Uterus (tissue), 2 donors: ENCODE results near the gene TADA2A.

Experiments
- POLR2A ChIP-seq, 2 donors: fragments of 450-650 bp; IDR thresholded peaks; one replicate each; pipeline ENCODE4 v1.6.1; 2016; ENCODE audit warnings: antibody characterized with exemption in 2 of 2, mild to moderate bottlenecking in 1 of 2, moderate library complexity in 1 of 2
- TF ChIP-seq, protein P1 (sequence below), 4 experiments: fragments of 200-600 bp in 2 of 4; fragments of 450-650 bp in 2 of 4; sonication (generic) in 2 of 4; IDR thresholded peaks; one replicate each; pipeline ENCODE4 v1.5.1; 2016 to 2019; ENCODE audit warnings: antibody characterized with exemption in 4 of 4, mild to moderate bottlenecking in 2 of 4, moderate library complexity in 1 of 4

DNA sequence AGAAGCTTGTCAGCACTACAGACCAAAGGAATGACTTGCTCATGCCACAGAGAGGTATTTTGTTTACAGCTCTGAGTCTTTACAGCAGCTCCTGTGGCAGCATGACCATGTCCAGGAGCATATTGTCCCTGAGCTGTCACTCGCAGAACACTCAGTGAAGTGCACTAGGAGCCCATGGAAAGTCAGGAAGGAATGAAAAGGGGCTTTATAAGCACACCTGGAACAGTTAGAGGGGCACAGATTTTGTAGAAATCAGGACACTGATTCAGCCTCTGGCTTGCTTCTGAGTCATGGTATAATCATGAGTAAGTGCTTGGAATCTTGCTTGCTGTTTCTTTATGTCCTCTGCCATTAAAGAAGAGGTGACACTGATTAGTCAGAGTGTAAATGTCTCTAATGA, 41.0 kb downstream of the TADA2A start:
- TF ChIP-seq, protein P1, sequence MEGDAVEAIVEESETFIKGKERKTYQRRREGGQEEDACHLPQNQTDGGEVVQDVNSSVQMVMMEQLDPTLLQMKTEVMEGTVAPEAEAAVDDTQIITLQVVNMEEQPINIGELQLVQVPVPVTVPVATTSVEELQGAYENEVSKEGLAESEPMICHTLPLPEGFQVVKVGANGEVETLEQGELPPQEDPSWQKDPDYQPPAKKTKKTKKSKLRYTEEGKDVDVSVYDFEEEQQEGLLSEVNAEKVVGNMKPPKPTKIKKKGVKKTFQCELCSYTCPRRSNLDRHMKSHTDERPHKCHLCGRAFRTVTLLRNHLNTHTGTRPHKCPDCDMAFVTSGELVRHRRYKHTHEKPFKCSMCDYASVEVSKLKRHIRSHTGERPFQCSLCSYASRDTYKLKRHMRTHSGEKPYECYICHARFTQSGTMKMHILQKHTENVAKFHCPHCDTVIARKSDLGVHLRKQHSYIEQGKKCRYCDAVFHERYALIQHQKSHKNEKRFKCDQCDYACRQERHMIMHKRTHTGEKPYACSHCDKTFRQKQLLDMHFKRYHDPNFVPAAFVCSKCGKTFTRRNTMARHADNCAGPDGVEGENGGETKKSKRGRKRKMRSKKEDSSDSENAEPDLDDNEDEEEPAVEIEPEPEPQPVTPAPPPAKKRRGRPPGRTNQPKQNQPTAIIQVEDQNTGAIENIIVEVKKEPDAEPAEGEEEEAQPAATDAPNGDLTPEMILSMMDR (IDR thresholded peaks at IDR 0.05), result no peak
- TF ChIP-seq POLR2A (IDR thresholded peaks at IDR 0.05), result no peak
